H9 (cell line): ENCODE data around the gene CAPN5. TPM values are rescaled to one million over a fixed set of nuclear protein-coding genes. Genes with fewer than 3 reads are reported as not detected.

ENCODE experiments used
- DNase-seq: peaks from one replicate; pipeline ENCODE4 v3.0.0-alpha.2; 2017
- H2AFZ ChIP-seq: one replicate; pipeline ENCODE4 v1.6.1; 2013; ENCODE audit warnings: mild to moderate bottlenecking, low read length, control low read depth, moderate library complexity
- H2AK5ac ChIP-seq: 2 replicates; pipeline ENCODE4 v1.6.1; 2013; ENCODE audit warnings: low read length, control low read depth, mixed read lengths; ENCODE audit not compliant: insufficient read length
- H2BK120ac ChIP-seq: one replicate; pipeline ENCODE4 v1.6.1; 2013; ENCODE audit warnings: low read depth, mild to moderate bottlenecking, low read length, control low read depth, inconsistent platforms; ENCODE audit not compliant: poor library complexity, severe bottlenecking
- H2BK12ac ChIP-seq: 2 replicates; pipeline ENCODE4 v1.6.1; 2013; ENCODE audit warnings: low read length, control low read depth, mixed read lengths, low read depth; ENCODE audit not compliant: insufficient read length
- H2BK15ac ChIP-seq: 2 replicates; pipeline ENCODE4 v1.6.1; 2013; ENCODE audit warnings: low read depth, low read length, control low read depth
- H2BK20ac ChIP-seq: one replicate; pipeline ENCODE4 v1.6.1; 2013; ENCODE audit warnings: low read depth, mild to moderate bottlenecking, low read length, control low read depth, inconsistent platforms; ENCODE audit not compliant: poor library complexity, severe bottlenecking
- H2BK5ac ChIP-seq: 2 replicates; pipeline ENCODE4 v1.6.1; 2013; ENCODE audit warnings: low read length, control low read depth, mixed read lengths; ENCODE audit not compliant: insufficient read length
- H3K14ac ChIP-seq: 2 replicates; pipeline ENCODE4 v1.6.1; 2013; ENCODE audit warnings: low read length, control low read depth; ENCODE audit not compliant: insufficient read depth
- H3K18ac ChIP-seq: 2 replicates; pipeline ENCODE4 v1.6.1; 2013; ENCODE audit warnings: low read depth, mild to moderate bottlenecking, mixed read lengths, low read length, control low read depth; ENCODE audit not compliant: insufficient read length
- H3K23ac ChIP-seq: 2 replicates; pipeline ENCODE4 v1.6.1; 2013; ENCODE audit warnings: low read length, control low read depth, mixed read lengths, low read depth; ENCODE audit not compliant: insufficient read length
- H3K23me2 ChIP-seq: 2 replicates; pipeline ENCODE4 v1.6.1; 2013; ENCODE audit warnings: low read depth, mild to moderate bottlenecking, mixed read lengths, low read length, control low read depth; ENCODE audit not compliant: insufficient read length, poor library complexity, severe bottlenecking
- H3K27ac ChIP-seq: 2 replicates; pipeline ENCODE4 v1.5.1; 2013; ENCODE audit warnings: low read length, control low read depth, mixed read lengths, low read depth; ENCODE audit not compliant: insufficient read length
- H3K27me3 ChIP-seq: 2 replicates; pipeline ENCODE4 v1.6.1; 2013; ENCODE audit warnings: low read length, control low read depth, inconsistent platforms; ENCODE audit not compliant: insufficient read depth
- H3K4ac ChIP-seq: 2 replicates; pipeline ENCODE4 v1.6.1; 2013; ENCODE audit warnings: low read depth, mild to moderate bottlenecking, control low read depth, inconsistent platforms, low read length, moderate library complexity
- H3K4me1 ChIP-seq: 2 replicates; pipeline ENCODE4 v1.6.1; 2013; ENCODE audit warnings: low read length, control low read depth, inconsistent platforms; ENCODE audit not compliant: insufficient read depth
- H3K4me2 ChIP-seq: 2 replicates; pipeline ENCODE4 v1.6.1; 2013; ENCODE audit warnings: low read length, control low read depth, mixed read lengths; ENCODE audit not compliant: insufficient read length, insufficient read depth
- H3K56ac ChIP-seq: 2 replicates; pipeline ENCODE4 v1.6.1; 2013; ENCODE audit warnings: low read depth, mild to moderate bottlenecking, mixed read lengths, low read length, control low read depth; ENCODE audit not compliant: insufficient read length
- H3K79me1 ChIP-seq: 2 replicates; pipeline ENCODE4 v1.6.1; 2013; ENCODE audit warnings: low read depth, mild to moderate bottlenecking, moderate library complexity, low read length, control low read depth, inconsistent platforms; ENCODE audit not compliant: insufficient read depth, poor library complexity, severe bottlenecking
- H3K79me2 ChIP-seq: 2 replicates; pipeline ENCODE4 v1.6.1; 2013; ENCODE audit warnings: low read length, control low read depth, inconsistent platforms; ENCODE audit not compliant: insufficient read depth
- H3K9ac ChIP-seq: 2 replicates; pipeline ENCODE4 v1.6.1; 2013; ENCODE audit warnings: low read length, control low read depth, mixed read lengths; ENCODE audit not compliant: insufficient read length; ENCODE audit errors: extremely low read depth
- H3K9me3 ChIP-seq: one replicate; pipeline ENCODE4 v1.6.1; 2013; ENCODE audit warnings: low read depth, low read length, inconsistent platforms; ENCODE audit not compliant: control insufficient read depth
- H3T11ph ChIP-seq: one replicate; pipeline ENCODE4 v1.6.1; 2013; ENCODE audit warnings: mild to moderate bottlenecking, low read length, control low read depth, inconsistent platforms
- H4K20me1 ChIP-seq: one replicate; pipeline ENCODE4 v1.6.1; 2013; ENCODE audit not compliant: control insufficient read depth, insufficient read length, insufficient read depth
- H4K5ac ChIP-seq: 2 replicates; pipeline ENCODE4 v1.6.1; 2013; ENCODE audit warnings: low read depth, mild to moderate bottlenecking, mixed read lengths, low read length, control low read depth; ENCODE audit not compliant: insufficient read length
- H4K8ac ChIP-seq: replicated peaks from 2 replicates; pipeline ENCODE4 v1.6.1; 2013; ENCODE audit warnings: low read length, control low read depth, mixed read lengths, low read depth; ENCODE audit not compliant: insufficient read length
- H4K91ac ChIP-seq: 2 replicates; pipeline ENCODE4 v1.6.1; 2013; ENCODE audit warnings: low read depth, mild to moderate bottlenecking, moderate library complexity, mixed read lengths, low read length, control low read depth; ENCODE audit not compliant: insufficient read length
- H3K27ac Mint-ChIP-seq, 3 experiments: 2 replicates in 2 of 3; 3 replicates in 1 of 3; pipeline ENCODE4 v1.8.0; 2020 to 2021; ENCODE audit warnings: mixed read lengths in 3 of 3, mild to moderate bottlenecking in 1 of 3, moderate library complexity in 1 of 3
- H3K27me3 Mint-ChIP-seq: 2 replicates; pipeline ENCODE4 v1.8.0; 2021; ENCODE audit warnings: low read depth, mild to moderate bottlenecking, moderate library complexity, mixed read lengths
- H3K36me3 Mint-ChIP-seq, 3 experiments: 2 replicates in 2 of 3; 3 replicates in 1 of 3; pipeline ENCODE4 v1.8.0; 2020 to 2021; ENCODE audit warnings: low read depth in 3 of 3, mixed read lengths in 3 of 3; ENCODE audit not compliant: insufficient read depth in 1 of 3
- H3K4me1 Mint-ChIP-seq, 2 experiments: 2 replicates each; pipeline ENCODE4 v1.8.0; 2020; ENCODE audit warnings: mixed read lengths in 2 of 2
- H3K4me3 Mint-ChIP-seq, 2 experiments: 2 replicates in 1 of 2; 3 replicates in 1 of 2; pipeline ENCODE4 v1.8.0; 2020 to 2021; ENCODE audit warnings: mild to moderate bottlenecking in 2 of 2, mixed read lengths in 2 of 2, moderate library complexity in 1 of 2
- H3K9me3 Mint-ChIP-seq, 2 experiments: 2 replicates in 1 of 2; 3 replicates in 1 of 2; pipeline ENCODE4 v1.8.0; 2020; ENCODE audit warnings: mild to moderate bottlenecking in 2 of 2, mixed read lengths in 2 of 2, moderate library complexity in 1 of 2
- WGBS: extraction: QIAGEN DNeasy Blood & Tissue Kit; methylation state at CpG from one replicate; pipeline ENCODE4 v1.1.7; 2013; ENCODE audit warnings: missing lambda C conversion rate, low lambda C conversion rate, mixed read lengths; ENCODE audit not compliant: insufficient read length; ENCODE audit errors: extremely low coverage; 5-methylcytosine and 5-hydroxymethylcytosine counted together
- total RNA-seq: library from RNA; stranded (reverse); gene quantifications from 2 replicates; pipeline ENCODE4 v1.2.1, GENCODE V29; 2021
- TF ChIP-seq, protein P1 (sequence below): fragments of 200-600 bp; sonication (generic); conservative IDR thresholded peaks from 3 replicates; pipeline ENCODE4 v1.8.0; 2021; ENCODE audit warnings: antibody characterized with exemption, mild to moderate bottlenecking

The CAPN5 gene
- total RNA-seq, 1 experiment from 2014 or later = 16.7 TPM

- H3K9me3 ChIP-seq = no peaks in the 10 kb centered on the region
- H2AFZ ChIP-seq = no peak overlapping the region
- no peak overlapping the region for H3K23ac ChIP-seq
- H3K4me2 ChIP-seq = no peak overlapping the region
- H3K27ac Mint-ChIP-seq = no peak overlapping the region
- no peak overlapping the region for H2BK120ac ChIP-seq
- TF ChIP-seq, protein P1, sequence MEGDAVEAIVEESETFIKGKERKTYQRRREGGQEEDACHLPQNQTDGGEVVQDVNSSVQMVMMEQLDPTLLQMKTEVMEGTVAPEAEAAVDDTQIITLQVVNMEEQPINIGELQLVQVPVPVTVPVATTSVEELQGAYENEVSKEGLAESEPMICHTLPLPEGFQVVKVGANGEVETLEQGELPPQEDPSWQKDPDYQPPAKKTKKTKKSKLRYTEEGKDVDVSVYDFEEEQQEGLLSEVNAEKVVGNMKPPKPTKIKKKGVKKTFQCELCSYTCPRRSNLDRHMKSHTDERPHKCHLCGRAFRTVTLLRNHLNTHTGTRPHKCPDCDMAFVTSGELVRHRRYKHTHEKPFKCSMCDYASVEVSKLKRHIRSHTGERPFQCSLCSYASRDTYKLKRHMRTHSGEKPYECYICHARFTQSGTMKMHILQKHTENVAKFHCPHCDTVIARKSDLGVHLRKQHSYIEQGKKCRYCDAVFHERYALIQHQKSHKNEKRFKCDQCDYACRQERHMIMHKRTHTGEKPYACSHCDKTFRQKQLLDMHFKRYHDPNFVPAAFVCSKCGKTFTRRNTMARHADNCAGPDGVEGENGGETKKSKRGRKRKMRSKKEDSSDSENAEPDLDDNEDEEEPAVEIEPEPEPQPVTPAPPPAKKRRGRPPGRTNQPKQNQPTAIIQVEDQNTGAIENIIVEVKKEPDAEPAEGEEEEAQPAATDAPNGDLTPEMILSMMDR = no peak
- H3K36me3 Mint-ChIP-seq = peaks cover 0 to 3% (median 0%) of the 10 kb centered on the region in 3 experiments; a peak in 5 of 7 replicates
- H3K9ac ChIP-seq = no peak overlapping the region
- H2BK12ac ChIP-seq = no peak overlapping the region
- H3K23me2 ChIP-seq = no peaks in the 10 kb centered on the region
- H3K4me1 Mint-ChIP-seq = peaks cover 3 to 11% of the 10 kb centered on the region in 2 experiments; a peak in 3 of 4 replicates
- no peaks in the 10 kb centered on the region for H4K20me1 ChIP-seq
- peaks cover 6 to 9% of the 10 kb centered on the region in 2 experiments; a peak in 4 of 5 replicates for H3K9me3 Mint-ChIP-seq
- H3K79me2 ChIP-seq = no peaks in the 10 kb centered on the region
- H2BK20ac ChIP-seq = no peak overlapping the region
- H3K18ac ChIP-seq = no peak overlapping the region
- no peak overlapping the region for H3K27ac ChIP-seq
- H3K56ac ChIP-seq = no peak overlapping the region
- H3T11ph ChIP-seq = no peak overlapping the region
- H3K27me3 ChIP-seq = no peaks in the 10 kb centered on the region
- H4K91ac ChIP-seq = no peak overlapping the region
- no peak overlapping the region for H2AK5ac ChIP-seq
- H3K4ac ChIP-seq = no peak overlapping the region
- WGBS = no CpG with 5 or more reads among the region's 15 CpGs
- no peaks in the 10 kb centered on the region for H3K79me1 ChIP-seq
- H4K8ac ChIP-seq = no peak overlapping the region
- H3K4me3 Mint-ChIP-seq = no peak overlapping the region
- no peak overlapping the region for H4K5ac ChIP-seq
- H3K14ac ChIP-seq = no peak overlapping the region
- H2BK5ac ChIP-seq = no peak overlapping the region
- no peaks in the 10 kb centered on the region for H3K4me1 ChIP-seq
- no peak overlapping the region for H2BK15ac ChIP-seq
- no peaks in the 10 kb centered on the region for H3K27me3 Mint-ChIP-seq
- DNase-seq = peak; percentile 18
These were observed 8.0 kb downstream of the CAPN5 start for GRCh38 chr11:77074626-77075221.
